ENCODE measurements around the gene FAM174B.

DNA sequence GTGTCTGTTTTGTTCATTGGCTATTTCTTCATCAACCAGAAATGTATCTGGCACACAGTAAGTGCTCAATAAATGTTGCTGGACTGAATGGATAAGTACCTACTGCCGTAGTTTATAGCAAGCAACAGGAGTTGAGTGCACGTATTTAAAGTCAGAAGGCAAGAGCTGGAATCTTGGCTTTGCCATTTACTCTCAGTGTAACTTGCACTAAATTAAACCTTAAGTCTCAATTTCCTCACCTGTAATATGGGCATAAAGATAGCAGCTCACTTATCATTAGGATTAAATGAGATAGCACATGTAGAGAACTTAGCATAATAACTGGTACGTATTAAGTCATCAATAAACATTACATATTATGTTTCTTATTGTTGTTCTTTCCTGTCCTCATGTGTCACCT, 13.0 kb upstream of the FAM174B start:
- TF ChIP-seq EZH2 (IDR thresholded peaks at IDR 0.05; ENCODE audit: borderline replicate concordance, low read depth, low read length, severe bottlenecking): no peak
- TF ChIP-seq, protein P1, sequence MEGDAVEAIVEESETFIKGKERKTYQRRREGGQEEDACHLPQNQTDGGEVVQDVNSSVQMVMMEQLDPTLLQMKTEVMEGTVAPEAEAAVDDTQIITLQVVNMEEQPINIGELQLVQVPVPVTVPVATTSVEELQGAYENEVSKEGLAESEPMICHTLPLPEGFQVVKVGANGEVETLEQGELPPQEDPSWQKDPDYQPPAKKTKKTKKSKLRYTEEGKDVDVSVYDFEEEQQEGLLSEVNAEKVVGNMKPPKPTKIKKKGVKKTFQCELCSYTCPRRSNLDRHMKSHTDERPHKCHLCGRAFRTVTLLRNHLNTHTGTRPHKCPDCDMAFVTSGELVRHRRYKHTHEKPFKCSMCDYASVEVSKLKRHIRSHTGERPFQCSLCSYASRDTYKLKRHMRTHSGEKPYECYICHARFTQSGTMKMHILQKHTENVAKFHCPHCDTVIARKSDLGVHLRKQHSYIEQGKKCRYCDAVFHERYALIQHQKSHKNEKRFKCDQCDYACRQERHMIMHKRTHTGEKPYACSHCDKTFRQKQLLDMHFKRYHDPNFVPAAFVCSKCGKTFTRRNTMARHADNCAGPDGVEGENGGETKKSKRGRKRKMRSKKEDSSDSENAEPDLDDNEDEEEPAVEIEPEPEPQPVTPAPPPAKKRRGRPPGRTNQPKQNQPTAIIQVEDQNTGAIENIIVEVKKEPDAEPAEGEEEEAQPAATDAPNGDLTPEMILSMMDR (IDR thresholded peaks at IDR 0.05; ENCODE audit: borderline replicate concordance, extremely low read depth, low read length, poor library complexity, severe bottlenecking): no peak

Measured in DND-41 (cell line).